ENCODE results near the gene CCDC148.

DNA sequence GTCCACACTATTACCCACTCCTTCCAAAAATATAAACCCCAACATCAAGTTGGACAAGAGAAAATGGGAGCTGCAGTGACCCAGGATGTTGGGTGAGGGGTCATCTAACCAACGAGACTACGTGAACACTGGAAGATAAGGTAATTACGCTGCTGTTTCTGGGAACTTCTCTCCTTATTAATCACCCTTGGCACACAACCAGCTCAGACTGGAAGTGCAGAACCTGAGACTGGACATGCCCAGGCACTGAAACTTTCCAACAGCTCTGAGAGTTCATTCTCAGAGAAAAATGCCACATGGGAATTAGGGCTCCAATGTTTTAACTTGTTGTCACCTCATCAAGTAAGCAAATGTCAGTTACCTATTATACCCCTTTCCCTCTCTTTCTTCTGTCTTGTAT lies 135.3 kb downstream of the CCDC148 start:
- TF ChIP-seq ZNF501 (tag by site-specific recombination; IDR thresholded peaks at IDR 0.05) (no peak), ZNF548 (tag by site-specific recombination; IDR thresholded peaks at IDR 0.05) (no peak), ZNF529 (tag by site-specific recombination; IDR thresholded peaks at IDR 0.05; ENCODE audit: insufficient replicate concordance) (no peak), ZNF274 (IDR thresholded peaks at IDR 0.05; ENCODE audit: low read length) (no peak), ZNF274 (tag by site-specific recombination; IDR thresholded peaks at IDR 0.05; ENCODE audit: borderline replicate concordance) (no peak), GLIS2 (tag by site-specific recombination; IDR thresholded peaks at IDR 0.05) (no peak)
- TF ChIP-seq, protein P1, sequence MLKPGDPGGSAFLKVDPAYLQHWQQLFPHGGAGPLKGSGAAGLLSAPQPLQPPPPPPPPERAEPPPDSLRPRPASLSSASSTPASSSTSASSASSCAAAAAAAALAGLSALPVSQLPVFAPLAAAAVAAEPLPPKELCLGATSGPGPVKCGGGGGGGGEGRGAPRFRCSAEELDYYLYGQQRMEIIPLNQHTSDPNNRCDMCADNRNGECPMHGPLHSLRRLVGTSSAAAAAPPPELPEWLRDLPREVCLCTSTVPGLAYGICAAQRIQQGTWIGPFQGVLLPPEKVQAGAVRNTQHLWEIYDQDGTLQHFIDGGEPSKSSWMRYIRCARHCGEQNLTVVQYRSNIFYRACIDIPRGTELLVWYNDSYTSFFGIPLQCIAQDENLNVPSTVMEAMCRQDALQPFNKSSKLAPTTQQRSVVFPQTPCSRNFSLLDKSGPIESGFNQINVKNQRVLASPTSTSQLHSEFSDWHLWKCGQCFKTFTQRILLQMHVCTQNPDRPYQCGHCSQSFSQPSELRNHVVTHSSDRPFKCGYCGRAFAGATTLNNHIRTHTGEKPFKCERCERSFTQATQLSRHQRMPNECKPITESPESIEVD (tag by site-specific recombination; IDR thresholded peaks at IDR 0.05): no peak
- TF ChIP-seq, protein P2, sequence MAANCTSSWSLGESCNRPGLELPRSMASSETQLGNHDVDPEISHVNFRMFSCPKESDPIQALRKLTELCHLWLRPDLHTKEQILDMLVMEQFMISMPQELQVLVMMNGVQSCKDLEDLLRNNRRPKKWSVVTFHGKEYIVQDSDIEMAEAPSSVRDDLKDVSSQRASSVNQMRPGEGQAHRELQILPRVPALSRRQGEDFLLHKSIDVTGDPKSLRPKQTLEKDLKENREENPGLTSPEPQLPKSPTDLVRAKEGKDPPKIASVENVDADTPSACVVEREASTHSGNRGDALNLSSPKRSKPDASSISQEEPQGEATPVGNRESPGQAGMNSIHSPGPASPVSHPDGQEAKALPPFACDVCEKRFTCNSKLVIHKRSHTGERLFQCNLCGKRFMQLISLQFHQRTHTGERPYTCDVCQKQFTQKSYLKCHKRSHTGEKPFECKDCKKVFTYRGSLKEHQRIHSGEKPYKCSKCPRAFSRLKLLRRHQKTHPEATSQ (tag by site-specific recombination; IDR thresholded peaks at IDR 0.05): no peak
- TF ChIP-seq, protein P3, sequence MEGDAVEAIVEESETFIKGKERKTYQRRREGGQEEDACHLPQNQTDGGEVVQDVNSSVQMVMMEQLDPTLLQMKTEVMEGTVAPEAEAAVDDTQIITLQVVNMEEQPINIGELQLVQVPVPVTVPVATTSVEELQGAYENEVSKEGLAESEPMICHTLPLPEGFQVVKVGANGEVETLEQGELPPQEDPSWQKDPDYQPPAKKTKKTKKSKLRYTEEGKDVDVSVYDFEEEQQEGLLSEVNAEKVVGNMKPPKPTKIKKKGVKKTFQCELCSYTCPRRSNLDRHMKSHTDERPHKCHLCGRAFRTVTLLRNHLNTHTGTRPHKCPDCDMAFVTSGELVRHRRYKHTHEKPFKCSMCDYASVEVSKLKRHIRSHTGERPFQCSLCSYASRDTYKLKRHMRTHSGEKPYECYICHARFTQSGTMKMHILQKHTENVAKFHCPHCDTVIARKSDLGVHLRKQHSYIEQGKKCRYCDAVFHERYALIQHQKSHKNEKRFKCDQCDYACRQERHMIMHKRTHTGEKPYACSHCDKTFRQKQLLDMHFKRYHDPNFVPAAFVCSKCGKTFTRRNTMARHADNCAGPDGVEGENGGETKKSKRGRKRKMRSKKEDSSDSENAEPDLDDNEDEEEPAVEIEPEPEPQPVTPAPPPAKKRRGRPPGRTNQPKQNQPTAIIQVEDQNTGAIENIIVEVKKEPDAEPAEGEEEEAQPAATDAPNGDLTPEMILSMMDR (tag by site-specific recombination; IDR thresholded peaks at IDR 0.05): no peak
